ENCODE measurements around the gene STX11.
"Not testable (repeated sequence)": the region's sequence is repeated elsewhere in the genome, so short reads cannot be mapped to it uniquely, and the experiment has no call there.

The STX11 gene

GRCh38 chr6:144177726-144178125 is 27.4 kb downstream of the STX11 start:
- ChIA-PET CTCF (interaction anchor here (1.0 kb wide), 1 partner anchor 13 kb away, joined by 3 read pairs; no protein-coding TSS in a partner anchor), POLR2A (no interaction called here)
- no peak for DNase-seq
- Histone ChIP-seq H3K4me1 (ENCODE audit: control extremely low read depth in 1 of 4, control insufficient read depth in 4 of 4, insufficient read depth in 4 of 4, low read length in 3 of 4) (peaks cover 6 to 10% (median 7%) of the 10 kb centered on the region in 4 experiments), H3K9me3 (ENCODE audit: control extremely low read depth in 1 of 5, control insufficient read depth in 4 of 5, insufficient read depth in 2 of 5, low read depth in 1 of 5, low read length in 4 of 5) (no peaks in the 10 kb centered on the region), H3K4me3 (ENCODE audit: control insufficient read depth in 1 of 7, extremely low read depth in 1 of 7, insufficient read depth in 4 of 7, low read depth in 2 of 7, low read length in 6 of 7) (no peak overlapping the region), H3K27ac (ENCODE audit: insufficient read depth in 1 of 2, low read depth in 1 of 2, low read length in 2 of 2, poor library complexity in 1 of 2, severe bottlenecking in 2 of 2) (no peak overlapping the region), H3K27me3 (replicated peaks in 2 of 5; ENCODE audit: control insufficient read depth in 4 of 5, insufficient read depth in 5 of 5, low read length in 4 of 5) (no peaks in the 10 kb centered on the region), H3K36me3 (ENCODE audit: control insufficient read depth in 4 of 4, insufficient read depth in 4 of 4, low read length in 3 of 4) (no peaks in the 10 kb centered on the region)
- WGBS (ENCODE audit: insufficient coverage) = no CpG with 5 or more reads among the region's 3 CpGs

GRCh38 chr6:144178323-144178722 is 28.0 kb downstream of the STX11 start:
- H3K4me3 ChIP-seq (ENCODE audit: control insufficient read depth in 1 of 7, extremely low read depth in 1 of 7, insufficient read depth in 4 of 7, low read depth in 2 of 7, low read length in 6 of 7) = no peak overlapping the region
- no peaks in the 10 kb centered on the region for H3K27me3 ChIP-seq (replicated peaks in 2 of 5; ENCODE audit: control insufficient read depth in 4 of 5, insufficient read depth in 5 of 5, low read length in 4 of 5)
- CTCF ChIA-PET = interaction anchor here (1.0 kb wide), 1 partner anchor 14 kb away, joined by 3 read pairs; no protein-coding TSS in a partner anchor
- H3K36me3 ChIP-seq (ENCODE audit: control insufficient read depth in 4 of 4, insufficient read depth in 4 of 4, low read length in 3 of 4) = no peaks in the 10 kb centered on the region
- POLR2A ChIA-PET = no interaction called here
- H3K9me3 ChIP-seq (ENCODE audit: control extremely low read depth in 1 of 5, control insufficient read depth in 4 of 5, insufficient read depth in 2 of 5, low read depth in 1 of 5, low read length in 4 of 5) = no peaks in the 10 kb centered on the region
- peaks cover 7 to 10% (median 7%) of the 10 kb centered on the region in 4 experiments for H3K4me1 ChIP-seq (ENCODE audit: control extremely low read depth in 1 of 4, control insufficient read depth in 4 of 4, insufficient read depth in 4 of 4, low read length in 3 of 4)
- H3K27ac ChIP-seq (ENCODE audit: insufficient read depth in 1 of 2, low read depth in 1 of 2, low read length in 2 of 2, poor library complexity in 1 of 2, severe bottlenecking in 2 of 2) = no peak overlapping the region
- WGBS (ENCODE audit: insufficient coverage) = 100% methylated on average over 2 of the region's 3 CpGs
- DNase-seq = no peak

- peak overlapping the region in 1 of 7 experiments; percentile 45 for H3K4me3 ChIP-seq (ENCODE audit: control insufficient read depth in 1 of 7, extremely low read depth in 1 of 7, insufficient read depth in 4 of 7, low read depth in 2 of 7, low read length in 6 of 7)
- no peak for DNase-seq
- H3K9me3 ChIP-seq (ENCODE audit: control extremely low read depth in 1 of 5, control insufficient read depth in 4 of 5, insufficient read depth in 2 of 5, low read depth in 1 of 5, low read length in 4 of 5) = no peaks in the 10 kb centered on the region
- H3K27me3 ChIP-seq (replicated peaks in 2 of 5; ENCODE audit: control insufficient read depth in 4 of 5, insufficient read depth in 5 of 5, low read length in 4 of 5) = no peaks in the 10 kb centered on the region
- H3K4me1 ChIP-seq (ENCODE audit: control extremely low read depth in 1 of 4, control insufficient read depth in 4 of 4, insufficient read depth in 4 of 4, low read length in 3 of 4) = peaks cover 7 to 10% (median 7%) of the 10 kb centered on the region in 4 experiments
- no peaks in the 10 kb centered on the region for H3K36me3 ChIP-seq (ENCODE audit: control insufficient read depth in 4 of 4, insufficient read depth in 4 of 4, low read length in 3 of 4)
- POLR2A ChIA-PET = no interaction called here
- CTCF ChIA-PET = interaction anchor here (0.9 kb wide), 1 partner anchor 37 kb away, joined by 3 read pairs; no protein-coding TSS in a partner anchor
- 100% methylated on average over 1 of the region's 4 CpGs for WGBS (ENCODE audit: insufficient coverage)
- H3K27ac ChIP-seq (ENCODE audit: insufficient read depth in 1 of 2, low read depth in 1 of 2, low read length in 2 of 2, poor library complexity in 1 of 2, severe bottlenecking in 2 of 2) = no peak overlapping the region
Observed at GRCh38 chr6:144179237-144179636, 28.9 kb downstream of the STX11 start.

GRCh38 chr6:144179828-144180227 is 29.5 kb downstream of the STX11 start:
- ChIA-PET POLR2A (interaction anchor here (0.8 kb wide), 1 partner anchor 30 kb away, joined by 3 read pairs; the partner anchor contains the start of gene STX11), CTCF (interaction anchor here (0.9 to 1.0 kb wide), 2 partner anchors 17 to 37 kb away, joined by 3 read pairs; no protein-coding TSS in a partner anchor)
- no peak overlapping the region for H3K27ac ChIP-seq (ENCODE audit: insufficient read depth in 1 of 2, low read depth in 1 of 2, low read length in 2 of 2, poor library complexity in 1 of 2, severe bottlenecking in 2 of 2)
- peak overlapping the region in 2 of 7 experiments; percentile 37 to 45 for H3K4me3 ChIP-seq (ENCODE audit: control insufficient read depth in 1 of 7, extremely low read depth in 1 of 7, insufficient read depth in 4 of 7, low read depth in 2 of 7, low read length in 6 of 7)
- no CpG with 5 or more reads among the region's 2 CpGs for WGBS (ENCODE audit: insufficient coverage)
- peak in 2 of 3 donors; percentile 27 to 46 for DNase-seq
- peaks cover 7 to 10% (median 7%) of the 10 kb centered on the region in 4 experiments for H3K4me1 ChIP-seq (ENCODE audit: control extremely low read depth in 1 of 4, control insufficient read depth in 4 of 4, insufficient read depth in 4 of 4, low read length in 3 of 4)
- no peaks in the 10 kb centered on the region for H3K27me3 ChIP-seq (replicated peaks in 2 of 5; ENCODE audit: control insufficient read depth in 4 of 5, insufficient read depth in 5 of 5, low read length in 4 of 5)
- no peaks in the 10 kb centered on the region for H3K9me3 ChIP-seq (ENCODE audit: control extremely low read depth in 1 of 5, control insufficient read depth in 4 of 5, insufficient read depth in 2 of 5, low read depth in 1 of 5, low read length in 4 of 5)
- H3K36me3 ChIP-seq (ENCODE audit: control insufficient read depth in 4 of 4, insufficient read depth in 4 of 4, low read length in 3 of 4) = no peaks in the 10 kb centered on the region

GRCh38 chr6:144180354-144180753 is 30.0 kb downstream of the STX11 start:
- not testable (repeated sequence) for H3K36me3 ChIP-seq (ENCODE audit: control insufficient read depth in 4 of 4, insufficient read depth in 4 of 4, low read length in 3 of 4); H3K27ac ChIP-seq (ENCODE audit: insufficient read depth in 1 of 2, low read depth in 1 of 2, low read length in 2 of 2, poor library complexity in 1 of 2, severe bottlenecking in 2 of 2); H3K27me3 ChIP-seq (replicated peaks in 2 of 5; ENCODE audit: control insufficient read depth in 4 of 5, insufficient read depth in 5 of 5, low read length in 4 of 5); H3K4me1 ChIP-seq (ENCODE audit: control extremely low read depth in 1 of 4, control insufficient read depth in 4 of 4, insufficient read depth in 4 of 4, low read length in 3 of 4); H3K9me3 ChIP-seq (ENCODE audit: control extremely low read depth in 1 of 5, control insufficient read depth in 4 of 5, insufficient read depth in 2 of 5, low read depth in 1 of 5, low read length in 4 of 5)
- POLR2A ChIA-PET = interaction anchor here (0.8 kb wide), 1 partner anchor 30 kb away, joined by 3 read pairs; the partner anchor contains the start of gene STX11
- CTCF ChIA-PET = interaction anchor here (1.0 to 1.3 kb wide), 3 partner anchors 8 to 17 kb away, joined by 3 to 4 read pairs (median 3); no protein-coding TSS in a partner anchor
- WGBS (ENCODE audit: insufficient coverage) = no CpG with 5 or more reads among the region's 1 CpG
- H3K4me3 ChIP-seq (ENCODE audit: control insufficient read depth in 1 of 7, extremely low read depth in 1 of 7, insufficient read depth in 4 of 7, low read depth in 2 of 7, low read length in 6 of 7) = peak overlapping the region in 2 of 7 experiments; percentile 37 to 45
- DNase-seq = peak; percentile 9 to 83 (median 76)

- POLR2A ChIA-PET = no interaction called here
- H3K4me1 ChIP-seq (ENCODE audit: control extremely low read depth in 1 of 4, control insufficient read depth in 4 of 4, insufficient read depth in 4 of 4, low read length in 3 of 4) = peaks cover 7 to 10% (median 7%) of the 10 kb centered on the region in 4 experiments
- H3K27ac ChIP-seq (ENCODE audit: insufficient read depth in 1 of 2, low read depth in 1 of 2, low read length in 2 of 2, poor library complexity in 1 of 2, severe bottlenecking in 2 of 2) = no peak overlapping the region
- 100% methylated on average over 2 of the region's 2 CpGs for WGBS (ENCODE audit: insufficient coverage)
- H3K27me3 ChIP-seq (replicated peaks in 2 of 5; ENCODE audit: control insufficient read depth in 4 of 5, insufficient read depth in 5 of 5, low read length in 4 of 5) = no peaks in the 10 kb centered on the region
- CTCF ChIA-PET = interaction anchor here (0.7 to 1.9 kb wide), 5 partner anchors 9 to 35 kb away, joined by 3 to 6 read pairs (median 3); no protein-coding TSS in a partner anchor
- H3K4me3 ChIP-seq (ENCODE audit: control insufficient read depth in 1 of 7, extremely low read depth in 1 of 7, insufficient read depth in 4 of 7, low read depth in 2 of 7, low read length in 6 of 7) = no peak overlapping the region
- peaks cover 0 to 1% (median 0%) of the 10 kb centered on the region in 5 experiments for H3K9me3 ChIP-seq (ENCODE audit: control extremely low read depth in 1 of 5, control insufficient read depth in 4 of 5, insufficient read depth in 2 of 5, low read depth in 1 of 5, low read length in 4 of 5)
- peak in 2 of 3 donors; percentile 26 to 42 for DNase-seq
- H3K36me3 ChIP-seq (ENCODE audit: control insufficient read depth in 4 of 4, insufficient read depth in 4 of 4, low read length in 3 of 4) = peaks cover 0 to 3% (median 2%) of the 10 kb centered on the region in 4 experiments
Observed at GRCh38 chr6:144181639-144182038, 31.3 kb downstream of the STX11 start.

GRCh38 chr6:144184186-144184585 is 33.9 kb downstream of the STX11 start:
- CTCF ChIA-PET; H3K4me1 ChIP-seq (ENCODE audit: control extremely low read depth in 1 of 4, control insufficient read depth in 4 of 4, insufficient read depth in 4 of 4, low read length in 3 of 4); POLR2A ChIA-PET; DNase-seq; H3K27me3 ChIP-seq (replicated peaks in 2 of 5; ENCODE audit: control insufficient read depth in 4 of 5, insufficient read depth in 5 of 5, low read length in 4 of 5); H3K27ac ChIP-seq (ENCODE audit: insufficient read depth in 1 of 2, low read depth in 1 of 2, low read length in 2 of 2, poor library complexity in 1 of 2, severe bottlenecking in 2 of 2); H3K4me3 ChIP-seq (ENCODE audit: control insufficient read depth in 1 of 7, extremely low read depth in 1 of 7, insufficient read depth in 4 of 7, low read depth in 2 of 7, low read length in 6 of 7): not testable (repeated sequence)
- Histone ChIP-seq H3K9me3 (ENCODE audit: control extremely low read depth in 1 of 5, control insufficient read depth in 4 of 5, insufficient read depth in 2 of 5, low read depth in 1 of 5, low read length in 4 of 5) (peaks cover 0 to 11% (median 4%) of the 10 kb centered on the region in 5 experiments), H3K36me3 (ENCODE audit: control insufficient read depth in 4 of 4, insufficient read depth in 4 of 4, low read length in 3 of 4) (peaks cover 4 to 16% (median 10%) of the 10 kb centered on the region in 4 experiments)
- WGBS (ENCODE audit: insufficient coverage) = 100% methylated on average over 1 of the region's 1 CpG

Measured in common myeloid progenitor, CD34-positive (primary cell).